Measurements from ENCODE around the gene HNRNPM.
"Not testable (repeated sequence)": the region's sequence is repeated elsewhere in the genome, so short reads cannot be mapped to it uniquely, and the experiment has no call there.

Gene HNRNPM

GRCh38 chr19:8426283-8426682, 18.5 kb upstream of the HNRNPM start:
- no peak for DNase-seq (ENCODE audit: low spot score)

GRCh38 chr19:8429044-8429443, 15.7 kb upstream of the HNRNPM start:
- no peak for DNase-seq (ENCODE audit: low spot score)

- no peak for DNase-seq (ENCODE audit: low spot score)
These were observed 14.9 kb upstream of the HNRNPM start for GRCh38 chr19:8429826-8430225.

GRCh38 chr19:8430650-8431049, 14.1 kb upstream of the HNRNPM start:
- DNase-seq (ENCODE audit: low spot score): no peak

- DNase-seq (ENCODE audit: low spot score): no peak
These were observed 6.5 kb upstream of the HNRNPM start for GRCh38 chr19:8438236-8438635.

- DNase-seq (ENCODE audit: low spot score): no peak
These were observed 2.8 kb upstream of the HNRNPM start for GRCh38 chr19:8441725-8442544.

GRCh38 chr19:8444140-8444676, 567 bp upstream of the HNRNPM start:
- DNase-seq (ENCODE audit: low spot score): not testable (repeated sequence)

GRCh38 chr19:8445488-8446001, 770 bp downstream of the HNRNPM start:
- DNase-seq (ENCODE audit: low spot score): no peak

GRCh38 chr19:8446061-8446709, 1.4 kb downstream of the HNRNPM start:
- DNase-seq (ENCODE audit: low spot score): no peak

GRCh38 chr19:8449830-8450229, 5.1 kb downstream of the HNRNPM start:
- DNase-seq (ENCODE audit: low spot score): no peak

- DNase-seq (ENCODE audit: low spot score): no peak
These were observed 6.6 kb downstream of the HNRNPM start for GRCh38 chr19:8451377-8451776.

- DNase-seq (ENCODE audit: low spot score): no peak
These were observed 7.1 kb downstream of the HNRNPM start for GRCh38 chr19:8451885-8452284.

- no peak for DNase-seq (ENCODE audit: low spot score)
These were observed 7.8 kb downstream of the HNRNPM start for GRCh38 chr19:8452446-8453123.

- no peak for DNase-seq (ENCODE audit: low spot score)
These were observed 8.8 kb downstream of the HNRNPM start for GRCh38 chr19:8453616-8454015.

GRCh38 chr19:8454218-8454617, 9.4 kb downstream of the HNRNPM start:
- no peak for DNase-seq (ENCODE audit: low spot score)

GRCh38 chr19:8455018-8455417, 10.2 kb downstream of the HNRNPM start:
- no peak for DNase-seq (ENCODE audit: low spot score)

- no peak for DNase-seq (ENCODE audit: low spot score)
These were observed 11.3 kb downstream of the HNRNPM start for GRCh38 chr19:8456064-8456463.

GRCh38 chr19:8457209-8457608, 12.4 kb downstream of the HNRNPM start:
- no peak for DNase-seq (ENCODE audit: low spot score)

- DNase-seq (ENCODE audit: low spot score): no peak
These were observed 13.1 kb downstream of the HNRNPM start for GRCh38 chr19:8457827-8458226.

GRCh38 chr19:8458380-8458779, 13.6 kb downstream of the HNRNPM start:
- no peak for DNase-seq (ENCODE audit: low spot score)

- no peak for DNase-seq (ENCODE audit: low spot score)
These were observed 14.3 kb downstream of the HNRNPM start for GRCh38 chr19:8459095-8459494.

GRCh38 chr19:8459520-8460270, 14.9 kb downstream of the HNRNPM start:
- DNase-seq (ENCODE audit: low spot score): no peak

Measured in kidney capillary endothelial cell (primary cell).